ENCODE results near the gene COL27A1. TPM values are rescaled to one million over a fixed set of nuclear protein-coding genes. Genes with fewer than 3 reads are reported as not detected.

COL27A1 gene
- total RNA-seq, 2 experiments from 2014 or later = 0.87 to 1.2 TPM

DNA sequence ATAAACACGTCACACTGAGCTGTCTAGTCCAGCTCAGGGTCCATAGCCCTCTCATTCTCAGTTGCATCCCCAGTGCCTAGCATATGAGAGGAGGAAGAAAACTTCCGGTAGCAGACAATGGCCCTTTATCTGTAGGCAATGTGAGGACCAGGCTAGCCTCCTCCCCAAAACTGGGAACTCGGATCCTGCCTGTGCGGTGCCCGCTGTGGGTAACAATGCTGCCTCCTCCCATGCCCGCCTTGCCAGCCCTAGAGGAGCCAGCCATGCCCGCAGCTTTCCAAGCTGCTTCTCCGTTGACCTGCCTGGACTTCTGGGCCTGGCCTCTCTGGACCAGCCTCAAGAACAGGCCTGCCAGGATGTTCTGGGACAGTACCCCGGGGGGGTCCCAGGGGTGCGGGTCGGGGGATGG lies 93.0 kb downstream of the COL27A1 start:
- Histone ChIP-seq H3K9me3 (ENCODE audit: control insufficient read depth in 1 of 2, insufficient read depth in 1 of 2, low read length in 2 of 2) (no peaks in the 10 kb centered on the region), H3K27ac (ENCODE audit: low read depth in 1 of 2, low read length in 2 of 2) (no peak overlapping the region), H3K4me1 (ENCODE audit: insufficient read depth, low read length) (no peaks in the 10 kb centered on the region), H3K4me3 (ENCODE audit: low read length) (no peak overlapping the region), H3K27me3 (ENCODE audit: control insufficient read depth in 1 of 2, insufficient read depth in 2 of 2, low read length in 2 of 2) (no peaks in the 10 kb centered on the region), H3K36me3 (ENCODE audit: insufficient read depth, low read length) (no peaks in the 10 kb centered on the region)
- Mint-ChIP-seq H3K9me3 (no peaks in the 10 kb centered on the region), H3K4me1 (ENCODE audit: low read depth) (no peaks in the 10 kb centered on the region), H3K4me3 (no peak overlapping the region), H3K27ac (no peak overlapping the region), H3K27me3 (no peaks in the 10 kb centered on the region), H3K36me3 (ENCODE audit: low read depth) (no peaks in the 10 kb centered on the region)
- no peak for DNase-seq
- ChIA-PET POLR2A (no interaction called here), CTCF (no interaction called here)
- ATAC-seq (ENCODE audit: poor library complexity) = no peak
- intact Hi-C loops (cut with DNase I, micrococcal nuclease) = no loop called here
- TF ChIP-seq, protein P1, sequence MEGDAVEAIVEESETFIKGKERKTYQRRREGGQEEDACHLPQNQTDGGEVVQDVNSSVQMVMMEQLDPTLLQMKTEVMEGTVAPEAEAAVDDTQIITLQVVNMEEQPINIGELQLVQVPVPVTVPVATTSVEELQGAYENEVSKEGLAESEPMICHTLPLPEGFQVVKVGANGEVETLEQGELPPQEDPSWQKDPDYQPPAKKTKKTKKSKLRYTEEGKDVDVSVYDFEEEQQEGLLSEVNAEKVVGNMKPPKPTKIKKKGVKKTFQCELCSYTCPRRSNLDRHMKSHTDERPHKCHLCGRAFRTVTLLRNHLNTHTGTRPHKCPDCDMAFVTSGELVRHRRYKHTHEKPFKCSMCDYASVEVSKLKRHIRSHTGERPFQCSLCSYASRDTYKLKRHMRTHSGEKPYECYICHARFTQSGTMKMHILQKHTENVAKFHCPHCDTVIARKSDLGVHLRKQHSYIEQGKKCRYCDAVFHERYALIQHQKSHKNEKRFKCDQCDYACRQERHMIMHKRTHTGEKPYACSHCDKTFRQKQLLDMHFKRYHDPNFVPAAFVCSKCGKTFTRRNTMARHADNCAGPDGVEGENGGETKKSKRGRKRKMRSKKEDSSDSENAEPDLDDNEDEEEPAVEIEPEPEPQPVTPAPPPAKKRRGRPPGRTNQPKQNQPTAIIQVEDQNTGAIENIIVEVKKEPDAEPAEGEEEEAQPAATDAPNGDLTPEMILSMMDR (IDR thresholded peaks at IDR 0.05) = no peak

DNA sequence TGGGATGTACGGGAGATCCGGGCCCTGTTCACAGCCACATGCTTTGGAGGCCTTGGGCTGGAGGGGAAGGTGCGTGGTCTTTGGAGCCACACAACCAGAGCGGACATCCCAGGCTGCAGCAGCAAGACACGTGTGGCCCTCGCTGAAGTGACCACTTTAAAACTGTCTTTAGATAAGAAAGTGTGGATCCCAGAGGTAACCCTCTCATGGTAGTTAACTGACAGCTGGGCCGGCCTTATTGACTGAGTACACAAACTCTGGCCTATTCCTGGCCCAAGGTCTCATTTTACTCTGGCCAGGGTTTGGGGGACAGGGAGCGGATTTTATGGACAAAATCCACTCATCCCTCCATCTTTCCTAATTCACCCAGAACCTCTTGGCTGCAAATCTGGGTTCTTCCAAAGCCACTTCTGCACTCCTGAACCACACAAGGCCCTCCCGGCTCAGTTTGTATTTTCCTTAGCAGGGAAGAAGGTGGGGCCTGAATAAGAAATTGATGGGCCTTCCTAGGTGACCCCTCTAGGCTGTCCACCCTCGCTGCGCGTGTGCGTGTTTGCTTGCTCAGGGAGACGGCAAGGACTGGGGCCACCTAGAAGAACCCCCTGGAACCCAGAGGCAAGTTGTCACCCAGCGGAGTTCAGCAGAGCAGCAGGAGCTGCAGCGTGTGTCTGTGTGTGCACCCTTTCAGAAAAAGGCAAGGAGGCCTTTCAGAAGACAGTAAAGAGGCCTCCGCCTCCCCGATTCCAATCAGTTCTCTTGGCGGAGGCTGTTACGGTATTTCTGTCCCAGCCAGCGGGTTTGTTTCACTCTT lies 94.3 kb downstream of the COL27A1 start:
- no peak overlapping the region for H3K4me3 ChIP-seq (ENCODE audit: low read length)
- TF ChIP-seq, protein P1 (IDR thresholded peaks at IDR 0.05) = no peak
- H3K9me3 ChIP-seq (ENCODE audit: control insufficient read depth in 1 of 2, insufficient read depth in 1 of 2, low read length in 2 of 2) = no peaks in the 10 kb centered on the region
- ChIA-PET POLR2A (no interaction called here), CTCF (no interaction called here)
- no peaks in the 10 kb centered on the region for H3K9me3 Mint-ChIP-seq
- H3K36me3 ChIP-seq (ENCODE audit: insufficient read depth, low read length) = no peaks in the 10 kb centered on the region
- ATAC-seq (ENCODE audit: poor library complexity) (no peak), DNase-seq (no peak)
- H3K4me1 ChIP-seq (ENCODE audit: insufficient read depth, low read length) = no peaks in the 10 kb centered on the region
- no peaks in the 10 kb centered on the region for H3K27me3 Mint-ChIP-seq
- H3K27ac ChIP-seq (ENCODE audit: low read depth in 1 of 2, low read length in 2 of 2) = no peak overlapping the region
- H3K27me3 ChIP-seq (ENCODE audit: control insufficient read depth in 1 of 2, insufficient read depth in 2 of 2, low read length in 2 of 2) = no peaks in the 10 kb centered on the region
- H3K4me1 Mint-ChIP-seq (ENCODE audit: low read depth) = no peaks in the 10 kb centered on the region
- intact Hi-C loops (cut with DNase I, micrococcal nuclease) = no loop called here
- H3K4me3 Mint-ChIP-seq = no peak overlapping the region
- no peak overlapping the region for H3K27ac Mint-ChIP-seq
- no peaks in the 10 kb centered on the region for H3K36me3 Mint-ChIP-seq (ENCODE audit: low read depth)

DNA sequence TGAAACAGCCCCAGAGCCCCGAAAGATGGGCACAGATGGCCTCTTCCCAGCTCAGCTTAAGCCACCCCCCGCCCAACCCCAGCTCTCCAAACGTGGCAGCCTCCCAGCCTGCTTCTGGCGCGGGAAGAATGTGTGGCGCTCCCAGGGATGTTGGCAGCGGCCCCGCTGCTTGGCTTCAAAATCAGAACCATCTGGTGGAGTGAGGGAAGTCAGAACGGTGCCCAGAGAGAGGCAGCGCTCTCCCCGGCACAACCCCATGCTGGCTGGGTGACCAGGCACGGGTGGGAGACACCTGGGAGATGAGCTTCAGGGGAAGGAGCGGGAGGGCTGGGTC lies 94.9 kb downstream of the COL27A1 start:
- no peaks in the 10 kb centered on the region for H3K4me1 ChIP-seq (ENCODE audit: insufficient read depth, low read length)
- no peak overlapping the region for H3K4me3 ChIP-seq (ENCODE audit: low read length)
- CTCF ChIA-PET = no interaction called here
- TF ChIP-seq, protein P1 (IDR thresholded peaks at IDR 0.05) = no peak
- H3K9me3 ChIP-seq (ENCODE audit: control insufficient read depth in 1 of 2, insufficient read depth in 1 of 2, low read length in 2 of 2) = no peaks in the 10 kb centered on the region
- H3K36me3 Mint-ChIP-seq (ENCODE audit: low read depth) = no peaks in the 10 kb centered on the region
- H3K9me3 Mint-ChIP-seq = no peaks in the 10 kb centered on the region
- H3K4me1 Mint-ChIP-seq (ENCODE audit: low read depth) = no peaks in the 10 kb centered on the region
- no peaks in the 10 kb centered on the region for H3K36me3 ChIP-seq (ENCODE audit: insufficient read depth, low read length)
- H3K4me3 Mint-ChIP-seq = no peak overlapping the region
- POLR2A ChIA-PET = no interaction called here
- no peaks in the 10 kb centered on the region for H3K27me3 ChIP-seq (ENCODE audit: control insufficient read depth in 1 of 2, insufficient read depth in 2 of 2, low read length in 2 of 2)
- no peak overlapping the region for H3K27ac ChIP-seq (ENCODE audit: low read depth in 1 of 2, low read length in 2 of 2)
- intact Hi-C loops (cut with DNase I, micrococcal nuclease) = no loop called here
- ATAC-seq (ENCODE audit: poor library complexity) (no peak), DNase-seq (no peak)
- no peaks in the 10 kb centered on the region for H3K27me3 Mint-ChIP-seq
- no peak overlapping the region for H3K27ac Mint-ChIP-seq
